ENCODE measurements around the gene SPATA19. TPM values are rescaled to one million over a fixed set of nuclear protein-coding genes. Genes with fewer than 3 reads are reported as not detected.

SPATA19 gene
- total RNA-seq, 1 donor from 2014 or later: not detected

GRCh38 chr11:133844217-133844616 is 1.1 kb downstream of the SPATA19 start:
- H3K27me3 Mint-ChIP-seq (ENCODE audit: unreplicated experiment): peaks cover 1% of the 10 kb centered on the region

GRCh38 chr11:133843454-133843987 is 1.8 kb downstream of the SPATA19 start:
- Mint-ChIP-seq H3K4me1 (ENCODE audit: unreplicated experiment) (peaks cover 7% of the 10 kb centered on the region), H3K4me3 (ENCODE audit: unreplicated experiment) (no peak overlapping the region), H3K9me3 (ENCODE audit: unreplicated experiment) (peaks cover 6% of the 10 kb centered on the region), H3K36me3 (ENCODE audit: low read depth, unreplicated experiment) (no peaks in the 10 kb centered on the region), H3K27ac (ENCODE audit: unreplicated experiment) (no peak overlapping the region), H3K27me3 (ENCODE audit: unreplicated experiment) (peaks cover 1% of the 10 kb centered on the region)
- DNase-seq (ENCODE audit: low spot score): no peak
- TF ChIP-seq, protein P1, sequence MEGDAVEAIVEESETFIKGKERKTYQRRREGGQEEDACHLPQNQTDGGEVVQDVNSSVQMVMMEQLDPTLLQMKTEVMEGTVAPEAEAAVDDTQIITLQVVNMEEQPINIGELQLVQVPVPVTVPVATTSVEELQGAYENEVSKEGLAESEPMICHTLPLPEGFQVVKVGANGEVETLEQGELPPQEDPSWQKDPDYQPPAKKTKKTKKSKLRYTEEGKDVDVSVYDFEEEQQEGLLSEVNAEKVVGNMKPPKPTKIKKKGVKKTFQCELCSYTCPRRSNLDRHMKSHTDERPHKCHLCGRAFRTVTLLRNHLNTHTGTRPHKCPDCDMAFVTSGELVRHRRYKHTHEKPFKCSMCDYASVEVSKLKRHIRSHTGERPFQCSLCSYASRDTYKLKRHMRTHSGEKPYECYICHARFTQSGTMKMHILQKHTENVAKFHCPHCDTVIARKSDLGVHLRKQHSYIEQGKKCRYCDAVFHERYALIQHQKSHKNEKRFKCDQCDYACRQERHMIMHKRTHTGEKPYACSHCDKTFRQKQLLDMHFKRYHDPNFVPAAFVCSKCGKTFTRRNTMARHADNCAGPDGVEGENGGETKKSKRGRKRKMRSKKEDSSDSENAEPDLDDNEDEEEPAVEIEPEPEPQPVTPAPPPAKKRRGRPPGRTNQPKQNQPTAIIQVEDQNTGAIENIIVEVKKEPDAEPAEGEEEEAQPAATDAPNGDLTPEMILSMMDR (IDR thresholded peaks at IDR 0.05; ENCODE audit: unreplicated experiment): no peak

More at GRCh38 chr11:133844217-133844616, 1.1 kb downstream of the SPATA19 start:
- Mint-ChIP-seq H3K27ac (ENCODE audit: unreplicated experiment) (no peak overlapping the region), H3K9me3 (ENCODE audit: unreplicated experiment) (peaks cover 6% of the 10 kb centered on the region), H3K4me3 (ENCODE audit: unreplicated experiment) (no peak overlapping the region), H3K36me3 (ENCODE audit: low read depth, unreplicated experiment) (no peaks in the 10 kb centered on the region), H3K4me1 (ENCODE audit: unreplicated experiment) (peaks cover 7% of the 10 kb centered on the region)
- no peak for DNase-seq (ENCODE audit: low spot score)
- TF ChIP-seq, protein P1 (IDR thresholded peaks at IDR 0.05; ENCODE audit: unreplicated experiment): no peak

DNA sequence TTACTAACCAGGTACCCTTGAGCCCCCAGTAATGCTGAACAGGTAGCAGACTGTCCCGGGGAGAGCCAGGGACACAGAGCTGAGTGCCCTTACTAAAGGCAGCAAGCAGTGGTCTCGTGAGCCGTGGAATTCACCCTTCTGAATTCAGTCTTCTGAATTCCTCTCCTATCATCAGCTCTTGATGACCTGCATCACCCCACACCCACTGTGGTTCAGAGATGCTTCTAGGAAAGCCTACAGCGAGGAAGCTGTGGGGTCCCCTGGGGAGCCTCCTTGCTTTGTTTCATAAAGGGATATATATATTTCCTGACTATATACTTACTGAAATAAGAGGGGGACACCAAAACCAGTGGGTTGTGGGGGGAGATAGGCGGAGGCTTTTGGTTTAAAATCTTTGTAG is 2.6 kb downstream of the SPATA19 start:
- Mint-ChIP-seq H3K4me1 (ENCODE audit: unreplicated experiment) (peaks cover 7% of the 10 kb centered on the region), H3K27me3 (ENCODE audit: unreplicated experiment) (peaks cover 1% of the 10 kb centered on the region), H3K27ac (ENCODE audit: unreplicated experiment) (no peak overlapping the region), H3K9me3 (ENCODE audit: unreplicated experiment) (peaks cover 6% of the 10 kb centered on the region), H3K4me3 (ENCODE audit: unreplicated experiment) (no peak overlapping the region), H3K36me3 (ENCODE audit: low read depth, unreplicated experiment) (no peaks in the 10 kb centered on the region)
- TF ChIP-seq, protein P1 (IDR thresholded peaks at IDR 0.05; ENCODE audit: unreplicated experiment): no peak
- no peak for DNase-seq (ENCODE audit: low spot score)

- H3K36me3 Mint-ChIP-seq (ENCODE audit: low read depth, unreplicated experiment): no peaks in the 10 kb centered on the region
- peaks cover 1% of the 10 kb centered on the region for H3K27me3 Mint-ChIP-seq (ENCODE audit: unreplicated experiment)
Observed at GRCh38 chr11:133842053-133842452, 3.3 kb downstream of the SPATA19 start.

More at GRCh38 chr11:133842053-133842452, 3.3 kb downstream of the SPATA19 start:
- no peak overlapping the region for H3K4me3 Mint-ChIP-seq (ENCODE audit: unreplicated experiment)
- TF ChIP-seq, protein P1 (IDR thresholded peaks at IDR 0.05; ENCODE audit: unreplicated experiment): no peak
- H3K27ac Mint-ChIP-seq (ENCODE audit: unreplicated experiment): no peak overlapping the region
- H3K4me1 Mint-ChIP-seq (ENCODE audit: unreplicated experiment): peaks cover 7% of the 10 kb centered on the region
- DNase-seq (ENCODE audit: low spot score): no peak
- H3K9me3 Mint-ChIP-seq (ENCODE audit: unreplicated experiment): peaks cover 6% of the 10 kb centered on the region
